GM18517 (cell line): ENCODE data around the gene PLEK.
"Not testable (repeated sequence)": the region's sequence is repeated elsewhere in the genome, so short reads cannot be mapped to it uniquely, and the experiment has no call there.

ENCODE experiments used
- ATAC-seq: cut with Tn5 transposase; IDR thresholded peaks from one replicate; pipeline ENCODE4 v1.9.1; 2021; ENCODE audit warnings: mild to moderate bottlenecking, moderate library complexity; ENCODE audit not compliant: unreplicated experiment

Gene PLEK, protein sequence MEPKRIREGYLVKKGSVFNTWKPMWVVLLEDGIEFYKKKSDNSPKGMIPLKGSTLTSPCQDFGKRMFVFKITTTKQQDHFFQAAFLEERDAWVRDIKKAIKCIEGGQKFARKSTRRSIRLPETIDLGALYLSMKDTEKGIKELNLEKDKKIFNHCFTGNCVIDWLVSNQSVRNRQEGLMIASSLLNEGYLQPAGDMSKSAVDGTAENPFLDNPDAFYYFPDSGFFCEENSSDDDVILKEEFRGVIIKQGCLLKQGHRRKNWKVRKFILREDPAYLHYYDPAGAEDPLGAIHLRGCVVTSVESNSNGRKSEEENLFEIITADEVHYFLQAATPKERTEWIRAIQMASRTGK

DNA sequence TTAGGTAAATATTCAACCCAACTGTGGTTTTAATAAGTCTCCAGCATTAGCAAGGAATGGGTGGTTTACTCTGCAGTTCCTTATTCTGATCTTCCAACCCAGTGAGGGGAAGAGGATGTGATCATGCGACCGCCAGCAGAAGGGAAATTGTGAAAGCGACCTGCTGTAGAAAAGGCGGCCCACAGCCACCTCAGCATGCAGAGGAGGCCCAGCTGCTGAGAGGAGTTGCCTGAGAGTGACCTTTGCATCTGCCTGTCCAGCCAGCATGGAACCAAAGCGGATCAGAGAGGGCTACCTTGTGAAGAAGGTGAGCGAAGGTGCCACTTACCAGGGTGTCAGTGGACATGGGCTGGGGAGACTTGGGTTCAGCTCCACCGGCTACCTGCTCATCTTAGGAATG lies at the start of gene PLEK:
TSS of gene PLEK (plus strand) at position 196 of the 400 bp plus-strand sequence. CDS start at position 266, 70 bp downstream.
- ATAC-seq = peak; percentile 46

DNA sequence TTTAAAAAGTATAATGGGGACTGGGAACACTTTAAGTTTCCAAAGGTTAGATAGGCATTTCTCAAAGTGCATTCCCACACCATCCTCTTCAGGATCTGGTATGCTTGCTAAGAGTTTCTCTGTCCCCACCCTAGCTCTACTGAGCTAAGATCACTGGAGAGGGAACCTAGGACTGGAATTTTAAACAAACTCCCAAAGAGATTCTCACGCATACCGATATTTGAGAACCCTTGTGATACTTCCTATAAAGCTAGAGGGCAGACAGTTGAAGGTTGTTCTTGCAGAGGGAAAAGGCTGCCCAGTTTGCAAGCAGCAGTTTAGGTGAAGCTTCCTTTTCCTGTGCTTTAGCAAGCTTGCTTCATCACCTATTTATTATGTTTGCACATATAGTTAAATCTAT lies 49.0 kb upstream of the PLEK start:
- ATAC-seq = no peak

DNA sequence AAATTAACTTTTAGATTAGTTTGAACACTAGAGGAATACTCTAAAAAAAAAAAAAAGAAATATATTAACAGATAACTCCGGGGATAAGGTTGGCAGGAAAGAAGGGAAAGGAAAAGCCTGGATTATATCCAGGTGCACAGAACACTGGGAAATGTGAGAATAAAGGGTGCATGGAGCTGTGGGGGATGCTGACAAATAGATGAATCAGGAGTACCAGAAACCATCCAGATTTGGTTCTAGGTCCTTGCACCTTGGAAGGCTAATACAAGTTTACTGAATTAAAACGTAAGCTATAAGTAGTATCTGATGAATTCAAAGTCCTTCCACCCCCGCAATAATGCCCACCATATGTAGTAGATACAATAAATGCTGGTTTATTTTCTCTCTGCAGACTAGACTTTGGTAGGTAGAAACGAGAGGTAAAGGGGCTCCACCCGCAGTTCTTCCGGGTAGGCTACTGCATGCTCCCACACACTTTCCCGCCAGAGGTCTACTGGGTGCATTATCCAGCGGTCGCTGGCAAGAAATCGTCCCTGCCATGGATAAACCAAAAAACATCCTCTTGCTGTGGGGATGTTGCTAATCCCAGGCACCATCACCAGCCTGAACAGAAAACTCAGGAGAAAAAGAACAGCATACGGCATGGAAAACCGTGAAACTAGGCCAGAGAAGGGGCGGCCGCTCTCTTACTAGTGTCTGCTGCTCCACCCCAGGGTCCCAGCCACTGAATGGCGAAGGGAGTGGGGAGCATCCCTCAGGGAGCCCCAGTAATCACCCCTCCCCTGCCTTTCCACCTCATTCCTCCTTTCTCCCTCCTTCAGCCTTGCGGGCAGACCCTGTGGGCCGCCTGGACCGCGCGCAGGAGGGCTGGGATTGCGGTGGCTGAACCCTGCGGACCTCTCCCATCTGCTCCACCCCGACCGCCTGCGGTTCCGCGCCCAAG lies 46.8 kb upstream of the PLEK start:
- no peak for ATAC-seq

DNA sequence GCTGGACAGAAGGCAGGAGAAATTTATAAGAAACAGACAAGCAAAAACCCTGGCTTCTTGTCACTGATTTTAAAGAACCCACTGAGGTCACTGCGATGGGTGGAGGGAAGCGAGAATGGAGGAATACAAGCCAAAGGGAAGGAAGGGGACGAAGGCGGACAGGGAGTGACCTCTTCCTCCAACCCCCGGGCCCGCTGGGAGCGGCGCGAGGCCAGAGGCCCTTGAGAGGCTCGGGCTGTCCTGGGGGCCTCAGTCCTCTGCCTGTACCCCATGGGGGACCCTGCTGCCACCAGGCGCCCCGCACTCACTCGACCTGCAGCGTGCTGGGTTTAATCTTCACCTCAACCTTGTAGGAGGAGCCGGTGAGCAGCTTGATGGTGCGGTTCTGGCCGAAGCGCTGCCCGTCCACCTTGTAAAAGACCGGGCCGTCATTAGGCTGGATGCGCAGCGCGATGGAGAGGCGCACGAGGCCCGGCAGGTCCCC lies 46.1 kb upstream of the PLEK start:
- no peak for ATAC-seq

DNA sequence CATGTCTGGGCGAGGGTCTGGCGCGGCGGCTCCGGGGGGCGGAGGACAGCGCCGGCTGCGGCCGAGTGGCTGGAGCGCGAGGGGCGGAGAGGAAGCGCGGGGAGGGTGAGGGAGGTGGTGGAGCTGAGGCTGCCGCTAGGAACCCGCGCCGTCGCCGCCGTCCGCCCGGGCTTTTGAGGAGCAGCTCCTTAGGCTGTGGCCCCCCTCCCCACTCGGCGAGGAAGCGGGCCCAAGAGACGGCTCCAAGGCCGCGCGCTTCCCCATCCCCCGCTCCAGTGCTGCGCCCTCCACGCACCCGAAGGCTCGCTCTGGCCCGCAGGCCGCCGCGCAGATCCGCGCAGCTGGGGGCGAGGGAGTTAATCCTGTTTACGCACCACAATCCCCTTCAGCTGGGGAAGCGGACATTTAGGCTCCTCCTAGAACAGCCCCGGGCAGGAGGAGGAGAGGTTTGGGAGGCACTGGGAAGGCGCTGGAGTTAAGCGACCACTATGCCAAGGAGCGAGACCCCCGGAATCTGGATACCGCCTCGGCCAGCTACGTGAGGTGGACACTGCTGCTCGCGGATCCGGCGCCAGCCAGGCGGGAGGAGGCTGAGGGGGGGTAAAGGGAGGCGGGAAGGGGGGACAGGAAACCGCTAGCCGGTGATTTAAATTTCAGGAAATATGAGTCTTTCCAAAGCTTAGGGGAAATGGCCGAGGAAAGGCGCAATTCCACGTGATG lies 45.5 kb upstream of the PLEK start, which contains the start of gene CNRIP1:
TSS of gene CNRIP1 (minus strand) at position 552 of the 720 bp plus-strand sequence. CDS start at position 3, 549 bp downstream.
- ATAC-seq = no peak

DNA sequence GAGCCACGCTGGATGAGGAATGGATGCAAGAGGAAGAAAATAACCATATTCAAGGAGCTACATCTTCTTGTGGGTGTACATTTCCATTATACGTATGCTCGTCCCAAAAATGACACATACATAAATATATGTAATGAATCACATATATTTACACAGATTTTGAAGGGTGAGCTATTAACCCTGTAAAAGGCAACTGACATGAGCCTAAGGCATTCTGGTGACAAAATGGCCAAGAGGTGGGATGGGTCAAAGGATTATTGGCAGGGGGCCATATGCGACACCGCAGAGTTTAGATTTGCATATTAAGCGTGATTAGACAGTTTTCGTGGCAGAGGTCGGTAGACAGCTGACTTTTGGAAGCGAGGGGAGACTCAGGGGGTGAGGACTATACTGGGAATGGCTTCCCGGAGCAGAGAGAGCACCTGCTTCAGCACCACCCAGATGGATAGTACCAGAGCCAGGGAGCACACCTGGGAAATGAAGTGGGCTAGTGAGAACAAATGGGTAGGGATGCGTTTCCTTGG lies 44.9 kb upstream of the PLEK start:
- no peak for ATAC-seq

DNA sequence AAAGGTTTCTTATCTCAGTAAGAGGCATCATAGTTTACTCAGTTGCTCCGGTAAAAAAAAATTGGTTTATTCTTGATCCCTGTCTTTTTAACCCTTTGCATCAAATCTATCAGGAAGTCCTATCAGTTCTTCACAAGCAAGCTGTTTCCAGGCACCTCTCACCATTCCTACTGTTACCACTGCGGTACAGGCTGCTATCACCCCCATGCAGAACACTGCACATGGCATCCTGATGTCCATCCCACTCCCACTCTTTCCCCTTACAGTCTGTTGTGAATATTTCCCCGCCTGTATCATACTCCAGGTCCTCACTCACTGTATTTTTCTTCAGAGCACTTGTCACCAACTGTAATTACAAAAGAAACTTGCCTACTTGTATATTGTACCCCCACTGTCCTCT lies 40.0 kb upstream of the PLEK start:
- ATAC-seq = no peak

DNA sequence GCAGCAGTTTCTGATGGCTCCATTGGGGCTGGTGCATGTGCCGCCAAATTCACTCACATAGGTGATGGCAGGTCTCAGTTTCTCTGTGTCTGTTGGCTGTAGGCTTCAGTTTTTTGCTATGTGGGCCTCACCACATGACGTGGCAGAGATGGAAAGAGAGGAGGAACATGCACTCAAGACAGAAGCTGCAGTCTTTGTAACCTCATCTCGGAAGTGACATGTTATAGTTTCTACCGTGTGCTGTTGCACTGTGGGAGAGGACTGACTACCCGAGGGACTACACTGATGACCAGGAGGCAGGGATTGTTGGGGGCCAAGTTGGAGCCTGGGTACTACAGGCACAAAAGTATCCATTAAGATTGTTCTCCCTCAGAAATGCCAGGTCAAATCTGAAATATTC lies 36.2 kb upstream of the PLEK start:
- ATAC-seq = no peak

DNA sequence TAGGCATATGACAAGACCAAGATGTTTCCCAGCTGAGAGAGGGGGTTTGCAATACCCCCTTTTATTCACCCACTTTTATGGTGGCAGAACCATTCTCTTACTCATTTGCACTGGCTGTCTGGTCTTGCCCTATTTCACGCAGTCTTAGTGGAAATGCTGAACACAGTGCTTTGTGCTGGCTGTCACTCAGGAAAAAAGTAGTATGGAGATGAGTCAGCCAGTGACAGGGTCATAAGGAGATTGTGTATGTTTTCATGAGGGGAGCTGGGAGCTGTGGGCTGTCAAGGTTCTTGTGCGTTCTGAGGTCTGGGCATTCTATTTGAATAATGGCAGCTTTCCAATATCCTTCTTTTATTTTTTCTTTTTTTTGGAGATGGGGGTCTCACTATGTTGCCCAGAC lies 34.4 kb upstream of the PLEK start:
- ATAC-seq = no peak

DNA sequence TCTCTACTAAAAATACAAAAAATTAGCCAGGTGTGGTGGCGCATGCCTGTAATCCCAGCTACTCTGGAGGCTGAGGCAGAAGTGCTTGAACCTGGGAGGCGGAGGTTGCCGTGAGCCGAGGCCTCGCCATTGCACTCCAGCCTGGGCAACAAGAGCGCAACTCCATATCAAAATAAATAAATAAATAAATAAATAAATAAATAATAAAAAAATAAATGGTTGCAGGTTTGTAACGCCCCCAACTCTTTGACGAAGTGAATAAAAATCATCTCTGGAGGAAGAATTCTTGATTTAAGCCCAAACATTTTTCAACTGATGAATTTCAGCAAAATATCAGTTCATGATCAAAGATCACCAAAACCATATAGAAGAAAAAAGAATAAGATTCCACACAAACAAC lies 32.1 kb upstream of the PLEK start:
- no peak for ATAC-seq

DNA sequence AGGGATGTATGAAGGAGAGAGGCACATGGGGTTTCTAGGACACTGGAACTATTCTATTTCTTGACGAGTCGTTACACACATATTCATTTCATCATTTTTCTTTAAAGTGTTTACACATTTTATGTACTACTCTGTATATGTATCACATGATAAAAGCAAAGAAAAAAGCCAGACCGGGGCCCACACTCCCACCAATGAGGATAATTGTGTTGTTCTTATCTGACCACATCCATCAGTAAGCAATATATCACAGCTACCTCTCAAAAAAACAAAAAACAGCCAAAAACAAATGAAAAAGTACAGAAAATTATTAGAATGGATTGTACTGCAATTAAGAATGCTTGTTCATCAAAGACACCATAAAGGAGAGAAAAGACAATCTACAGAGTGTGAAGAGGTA lies 31.2 kb upstream of the PLEK start:
- no peak for ATAC-seq

DNA sequence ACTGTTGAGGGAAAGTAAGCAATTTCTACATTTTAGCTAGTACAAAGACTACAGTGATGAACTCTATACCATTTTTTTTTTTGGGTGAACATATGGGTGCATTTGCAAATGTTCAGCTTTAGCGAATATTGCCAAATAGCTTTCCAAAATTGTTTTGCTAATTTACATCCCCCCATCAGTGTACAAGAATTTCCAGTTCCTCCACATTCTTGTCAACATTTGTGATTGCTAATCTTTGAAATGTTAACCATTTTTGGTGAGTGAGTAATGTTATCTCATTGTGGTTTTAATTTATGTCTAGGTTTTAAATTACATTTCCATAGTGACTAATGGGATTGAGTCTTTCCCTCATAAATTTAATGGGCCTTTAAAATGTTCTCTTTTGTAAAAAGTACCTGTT lies 28.9 kb upstream of the PLEK start:
- no peak for ATAC-seq

DNA sequence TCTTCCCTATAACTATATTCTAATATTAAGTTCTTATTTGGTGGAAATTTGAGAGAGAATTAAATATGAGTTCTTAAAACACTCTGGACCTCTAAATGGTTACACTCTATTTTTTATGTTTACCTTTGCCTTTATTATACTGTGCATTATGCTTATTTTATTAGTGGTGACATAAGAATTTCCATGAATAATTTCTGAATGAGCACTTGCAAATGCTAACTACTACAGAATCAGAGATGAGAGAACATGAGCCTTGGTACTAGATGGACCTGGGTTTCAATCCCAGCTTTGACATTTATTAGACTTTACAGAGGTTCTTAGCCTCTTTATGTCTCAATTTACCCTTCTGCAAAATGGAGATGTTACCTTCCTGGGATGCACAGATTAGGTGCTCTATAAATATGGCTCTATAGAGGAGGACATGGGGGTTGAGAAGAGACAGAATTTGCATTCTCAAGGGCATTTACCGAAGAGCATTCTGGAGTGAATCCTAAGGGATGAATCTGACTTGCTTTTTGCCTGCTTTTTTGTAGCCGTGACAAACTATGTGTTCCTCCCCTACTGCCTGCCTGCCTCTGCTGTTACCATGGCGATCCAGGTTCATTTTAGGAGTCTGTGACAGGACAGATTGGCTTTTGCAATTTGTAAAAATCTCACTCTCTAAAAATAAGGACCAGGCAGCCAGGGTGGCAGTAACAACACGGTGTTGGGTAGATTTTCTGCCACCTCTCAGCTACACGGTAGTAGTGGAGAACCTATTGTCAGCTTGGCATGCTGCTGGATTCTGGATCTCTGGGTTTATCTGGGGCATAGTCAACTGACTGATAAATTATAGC lies 24.6 kb upstream of the PLEK start:
- no peak for ATAC-seq

DNA sequence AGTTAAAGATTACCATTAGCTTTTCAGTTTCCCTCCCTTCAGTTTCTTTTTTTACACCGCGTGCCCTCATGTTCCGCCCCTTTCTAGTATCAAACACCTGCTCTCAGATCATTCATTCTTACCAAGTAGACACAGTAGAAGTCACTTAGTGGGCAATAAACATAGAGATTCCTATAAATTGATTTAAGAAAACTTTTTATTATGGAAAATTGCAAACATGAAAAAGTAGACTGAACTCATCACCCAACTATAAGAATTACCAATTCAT lies 24.1 kb upstream of the PLEK start:
- ATAC-seq = no peak

DNA sequence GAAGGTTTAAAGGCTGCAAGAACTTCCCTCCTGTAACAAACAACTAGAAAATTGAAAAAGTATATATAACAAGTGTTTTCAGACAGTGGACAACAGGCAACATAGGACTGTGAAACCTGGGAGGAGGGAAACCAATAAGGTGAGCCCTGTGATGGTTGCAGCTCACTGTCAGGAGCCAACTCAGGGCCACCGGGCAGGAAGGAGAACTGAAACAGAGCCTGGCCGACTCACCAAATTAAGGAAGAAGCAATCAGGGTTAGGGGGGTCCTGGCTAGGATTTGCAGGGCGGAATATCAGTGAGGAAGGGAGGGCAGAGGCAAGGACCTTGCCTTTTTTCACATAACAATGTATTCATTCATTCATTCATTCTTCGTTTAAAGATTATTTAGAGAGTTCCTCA lies 23.5 kb upstream of the PLEK start:
- ATAC-seq = no peak

DNA sequence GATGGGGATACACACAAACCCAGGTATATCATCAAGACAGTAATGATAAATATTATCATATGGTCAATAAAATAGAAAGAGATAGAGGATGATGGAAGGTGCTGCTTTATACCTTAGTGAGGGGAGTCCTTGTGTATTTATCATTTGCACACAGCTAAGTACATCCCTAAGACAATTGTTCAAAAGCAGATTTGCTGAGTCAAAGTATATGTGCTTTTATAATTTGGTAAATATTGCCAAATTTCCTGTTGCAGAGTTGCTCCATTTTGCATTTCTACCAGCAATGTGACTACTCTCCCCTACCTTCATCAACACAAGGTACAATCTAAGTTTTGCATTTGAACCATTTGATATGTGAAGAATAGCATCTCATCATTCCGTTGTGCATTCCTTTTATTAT lies 22.6 kb upstream of the PLEK start:
- no peak for ATAC-seq

DNA sequence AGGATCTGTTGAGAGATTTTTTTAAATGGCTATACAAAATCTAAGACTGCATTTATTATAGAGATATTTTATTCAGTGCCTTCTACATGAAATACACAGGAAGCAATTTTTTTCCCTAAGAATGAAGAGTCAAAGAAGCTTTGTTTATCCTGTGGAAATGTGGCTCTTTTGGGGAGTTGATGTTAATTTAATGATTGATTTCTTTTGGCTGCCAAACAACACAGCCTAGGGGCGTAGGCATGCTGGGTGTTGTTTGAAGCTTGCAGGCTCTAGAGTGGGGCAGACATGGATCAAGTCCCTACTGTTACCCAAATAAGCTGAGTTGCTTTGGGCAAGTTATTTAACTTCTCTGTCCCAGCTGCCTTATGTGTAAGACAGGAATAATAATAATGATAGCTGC lies 21.1 kb upstream of the PLEK start:
- ATAC-seq = no peak

DNA sequence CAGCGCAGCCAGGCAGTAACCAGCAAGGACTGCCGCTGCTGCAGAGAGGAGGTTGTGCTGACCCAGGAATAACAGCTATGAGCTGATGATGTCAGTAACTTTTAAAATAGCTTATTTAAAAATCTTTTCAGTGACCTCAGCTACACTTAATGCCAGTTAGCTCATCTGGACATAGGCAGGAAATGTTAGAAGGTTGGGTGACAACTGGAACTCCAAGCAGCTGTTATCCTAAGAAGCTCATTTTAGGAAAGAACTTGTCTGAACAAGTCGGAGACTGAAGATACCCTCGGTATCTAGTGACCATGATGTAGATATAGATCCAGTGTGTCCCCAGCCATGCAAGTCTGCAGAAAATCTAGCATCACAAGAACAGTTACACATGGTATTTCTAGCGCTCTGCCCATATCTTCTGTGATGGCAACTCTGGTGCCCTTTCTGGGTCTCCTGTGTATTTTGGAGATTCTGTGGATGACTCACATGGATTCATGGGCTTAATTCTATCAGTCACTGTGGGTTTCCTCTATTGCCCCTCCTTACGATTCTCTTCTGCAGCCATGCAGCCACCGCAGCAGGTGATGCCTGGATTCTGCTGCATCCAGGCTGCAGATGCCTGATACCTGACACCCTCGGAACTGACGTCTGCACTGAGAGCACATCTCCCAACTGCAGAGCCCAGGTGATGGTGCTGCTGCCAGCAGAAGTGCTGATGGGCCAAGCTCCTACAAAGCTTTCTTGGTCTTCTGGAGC lies 19.8 kb upstream of the PLEK start:
- no peak for ATAC-seq

DNA sequence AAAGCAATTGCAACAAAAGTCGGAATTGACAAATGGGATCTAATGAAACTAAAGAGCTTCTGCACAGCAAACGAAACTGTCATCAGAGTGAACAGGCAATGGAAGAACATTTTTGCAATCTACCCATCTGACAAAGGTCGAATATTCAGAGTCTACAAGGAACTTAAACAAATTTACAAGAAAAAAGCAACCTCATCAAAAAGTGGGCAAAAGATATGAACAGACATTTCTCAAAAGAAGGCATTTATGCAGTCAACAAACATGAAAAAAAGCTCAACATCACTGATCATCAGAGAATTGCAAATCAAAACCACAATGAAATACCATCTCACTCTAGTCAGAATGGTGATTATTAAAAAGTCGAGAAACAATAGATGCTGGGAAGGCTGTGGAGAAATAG lies 16.0 kb upstream of the PLEK start:
- ATAC-seq = not testable (repeated sequence)

DNA sequence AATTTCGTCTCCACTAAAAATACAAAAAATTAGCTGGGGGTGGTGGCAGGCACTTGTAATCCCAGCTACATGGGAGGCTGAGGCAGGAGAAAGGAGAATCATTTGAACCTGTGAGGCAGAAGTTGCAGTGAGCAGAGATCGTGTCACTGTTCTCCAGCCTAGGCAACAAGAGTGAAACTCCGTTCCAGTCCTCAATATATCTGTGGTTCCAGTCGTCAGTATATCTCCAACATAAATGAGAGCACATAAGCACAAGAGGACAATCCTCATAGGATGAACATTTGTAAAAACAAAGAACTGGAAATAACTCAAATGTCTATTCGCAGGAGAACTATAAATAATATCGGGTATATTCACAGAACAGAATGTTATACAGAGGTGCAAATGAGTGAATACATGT lies 13.1 kb upstream of the PLEK start:
- no peak for ATAC-seq
